HCT116 (cell line): ENCODE data around the gene SHH. TPM values are rescaled to one million over a fixed set of nuclear protein-coding genes. Genes with fewer than 3 reads are reported as not detected.

ENCODE experiments used
- ATAC-seq: fragments of 200-7000 bp; cut with Tn5 transposase; 2 replicates; pipeline ENCODE4 v1.9.1; 2020; ENCODE audit warnings: mild to moderate bottlenecking, moderate library complexity
- BruUV-seq: library from RNA; stranded (reverse); fragments of 400-500 nt; replicated peaks from 2 replicates; lab custom pipeline; 2021; lab: Mats Ljungman, UMichigan
- CTCF ChIA-PET: fragments of 300-600 bp; sonication (Branson Sonifier 250); formaldehyde crosslinking; loops from one replicate; lab custom pipeline; 2021; ENCODE audit warnings: antibody characterized with exemption; lab: Charles Lee
- POLR2A ChIA-PET: fragments of 300-600, 350-600 bp; sonication (Branson Sonifier 250); formaldehyde crosslinking; loops from one replicate; lab custom pipeline; 2021; ENCODE audit warnings: antibody characterized with exemption; lab: Charles Lee
- RAD21 ChIA-PET, 2 experiments: fragments of 300-600 bp; sonication (Branson Sonifier 250); formaldehyde crosslinking; loops; one replicate each; lab custom pipeline; 2023; ENCODE audit warnings: low total read pairs in 2 of 2; ENCODE audit not compliant: uncharacterized antibody in 2 of 2, unreplicated experiment in 2 of 2, low non-redundant PET in 1 of 2; lab: Charles Lee
- DNase-seq: peaks from one replicate; pipeline ENCODE4 v3.0.0-alpha.2; 2010; ENCODE audit warnings: low read depth, low spot score
- H2AFZ ChIP-seq: fragments of 200-600 bp; shearing (Covaris generic), sonication (generic); 2 replicates; pipeline ENCODE4 v1.6.1; 2017; ENCODE audit warnings: low read depth, mixed run types, mixed read lengths, antibody characterized with exemption, low read length; ENCODE audit not compliant: poor library complexity, severe bottlenecking
- H3K27ac ChIP-seq: 2 replicates; pipeline ENCODE4 v1.5.1; 2012; ENCODE audit warnings: low read depth, low read length
- H3K27me3 ChIP-seq: fragments of 200-600 bp; sonication (generic); 2 replicates; pipeline ENCODE4 v1.6.1; 2016; ENCODE audit warnings: mixed run types, low read length, mixed read lengths; ENCODE audit not compliant: insufficient read depth
- H3K36me3 ChIP-seq, 2 experiments: fragments of 200-500 bp in 1 of 2; fragments of 200-600 bp in 1 of 2; sonication (Bioruptor generic) in 1 of 2; sonication (generic) in 1 of 2; 2 replicates each; pipeline versions ENCODE4 v1.5.1 to v1.6.1; 2014 to 2016; ENCODE audit warnings: low read length in 2 of 2, inconsistent platforms in 1 of 2, mixed read lengths in 1 of 2, mixed run types in 1 of 2; ENCODE audit not compliant: insufficient read depth in 2 of 2, control insufficient read depth in 1 of 2
- H3K4me1 ChIP-seq, 2 experiments: fragments of 200-600 bp in 1 of 2; sonication (generic) in 1 of 2; 2 replicates each; pipeline versions ENCODE4 v1.5.1 to v1.6.1; 2012 to 2017; ENCODE audit warnings: low read length in 2 of 2, inconsistent platforms in 1 of 2, mild to moderate bottlenecking in 1 of 2, mixed read lengths in 1 of 2, mixed run types in 1 of 2, moderate library complexity in 1 of 2; ENCODE audit not compliant: insufficient read depth in 2 of 2, control insufficient read depth in 1 of 2
- H3K4me2 ChIP-seq: fragments of 200-600 bp; sonication (generic); 2 replicates; pipeline ENCODE4 v1.6.1; 2017; ENCODE audit warnings: mixed run types, low read length, mixed read lengths
- H3K4me3 ChIP-seq, 2 experiments: fragments of 200-600 bp in 1 of 2; sonication (generic) in 1 of 2; replicated peaks in 1 of 2; 2 replicates each; pipeline ENCODE4 v1.5.1; 2011 to 2016; ENCODE audit warnings: low read length in 2 of 2, control low read depth in 1 of 2, low read depth in 1 of 2, mild to moderate bottlenecking in 1 of 2, mixed read lengths in 1 of 2, mixed run types in 1 of 2
- H3K79me2 ChIP-seq: fragments of 200-600 bp; sonication (generic); 2 replicates; pipeline ENCODE4 v1.6.1; 2017; ENCODE audit warnings: mild to moderate bottlenecking, mixed run types, low read length, moderate library complexity, mixed read lengths; ENCODE audit not compliant: insufficient read depth
- H3K9ac ChIP-seq: fragments of 200-600 bp; sonication (generic); 2 replicates; pipeline ENCODE4 v1.6.1; 2016; ENCODE audit warnings: low read length, mixed read lengths
- H3K9me2 ChIP-seq: fragments of 200-600 bp; sonication (generic), shearing (Covaris generic); 2 replicates; pipeline ENCODE4 v1.6.1; 2017; ENCODE audit warnings: mixed run types, mild to moderate bottlenecking, moderate library complexity; ENCODE audit not compliant: insufficient read depth
- H3K9me3 ChIP-seq, 2 experiments: fragments of 200-500 bp in 1 of 2; fragments of 200-600 bp in 1 of 2; sonication (Bioruptor generic) in 1 of 2; sonication (generic) in 1 of 2; 2 replicates each; pipeline ENCODE4 v1.6.1; 2014 to 2017; ENCODE audit warnings: low read length in 2 of 2, mixed read lengths in 2 of 2, inconsistent platforms in 1 of 2, low read depth in 1 of 2, mild to moderate bottlenecking in 1 of 2, mixed run types in 1 of 2, moderate library complexity in 1 of 2; ENCODE audit not compliant: control insufficient read depth in 1 of 2, insufficient read depth in 1 of 2
- H4K20me1 ChIP-seq: fragments of 200-600 bp; sonication (generic), shearing (Covaris generic); 2 replicates; pipeline ENCODE4 v1.6.1; 2017; ENCODE audit warnings: mixed run types, mild to moderate bottlenecking, moderate library complexity; ENCODE audit not compliant: insufficient read depth
- ATF3 ChIP-seq: IDR thresholded peaks from 2 replicates; pipeline ENCODE4 v1.6.1; 2012
- CBX3 ChIP-seq: IDR thresholded peaks from 2 replicates; pipeline ENCODE4 v1.6.1; 2012; ENCODE audit warnings: low read depth
- CEBPB ChIP-seq: IDR thresholded peaks from 2 replicates; pipeline ENCODE4 v1.6.1; 2012; ENCODE audit warnings: low read depth
- CTCF ChIP-seq, 3 experiments: fragments of 200-600 bp in 1 of 3; sonication (generic) in 1 of 3; IDR thresholded peaks in 2 of 3; conservative IDR thresholded peaks in 1 of 3; 2 replicates each; pipeline ENCODE4 v1.5.1; 2012 to 2017; ENCODE audit warnings: low read depth in 2 of 3, low read length in 2 of 3, antibody characterized with exemption in 1 of 3, borderline replicate concordance in 1 of 3, control low read depth in 1 of 3, mild to moderate bottlenecking in 1 of 3, mixed read lengths in 1 of 3, mixed run types in 1 of 3, moderate library complexity in 1 of 3; ENCODE audit not compliant: insufficient read depth in 1 of 3
- EZH2 ChIP-seq: fragments of 200-600 bp; sonication (generic); IDR thresholded peaks from 2 replicates; pipeline ENCODE4 v1.6.1; 2017; ENCODE audit warnings: antibody characterized with exemption, mixed run types
- MAX ChIP-seq: IDR thresholded peaks from 2 replicates; pipeline ENCODE4 v1.6.1; 2012
- POLR2AphosphoS5 ChIP-seq: IDR thresholded peaks from 2 replicates; pipeline ENCODE4 v1.6.1; 2011; ENCODE audit warnings: mild to moderate bottlenecking, low read depth, low read length, moderate library complexity
- SIN3A ChIP-seq: IDR thresholded peaks from 2 replicates; pipeline ENCODE4 v1.6.1; 2012; ENCODE audit warnings: low read depth
- SP1 ChIP-seq: IDR thresholded peaks from 2 replicates; pipeline ENCODE4 v1.6.1; 2012; ENCODE audit warnings: low read depth
- SRF ChIP-seq: IDR thresholded peaks from 2 replicates; pipeline ENCODE4 v1.6.1; 2012; ENCODE audit warnings: low read depth
- YY1 ChIP-seq: IDR thresholded peaks from 2 replicates; pipeline ENCODE4 v1.6.1; 2011; ENCODE audit warnings: low read length, low read depth, moderate library complexity, mild to moderate bottlenecking; ENCODE audit not compliant: insufficient replicate concordance; ENCODE audit errors: extremely low read depth
- ZBTB33 ChIP-seq: IDR thresholded peaks from 2 replicates; pipeline ENCODE4 v1.6.1; 2011; ENCODE audit warnings: mild to moderate bottlenecking, low read length, moderate library complexity; ENCODE audit not compliant: insufficient replicate concordance; ENCODE audit errors: extremely low read depth
- ZNF274 ChIP-seq: fragments of 200-500 bp; sonication (Bioruptor generic); IDR thresholded peaks from 2 replicates; pipeline ENCODE4 v1.6.1; 2014; ENCODE audit warnings: mild to moderate bottlenecking, low read depth, low read length, inconsistent platforms
- intact Hi-C: fragments of 100-400 bp; cut with micrococcal nuclease; formaldehyde crosslinking; loops from 2 replicates; pipeline ENCODE4 v1.10.0; 2022
- total RNA-seq: library from RNA; stranded (reverse); gene quantifications from one replicate; pipeline ENCODE4 v1.2.1, GENCODE V29; 2021; ENCODE audit not compliant: unreplicated experiment

The SHH gene
- total RNA-seq, 1 experiment from 2014 or later: 0.32 TPM

GRCh38 chr7:155753446-155753965, 58.8 kb downstream of the SHH start:
- RAD21 ChIA-PET: no interaction called here
- ATAC-seq: no peak
- no peaks in the 10 kb centered on the region; the same call in 1 of the 2 replicates for H4K20me1 ChIP-seq
- no peaks in the 10 kb centered on the region for H3K27me3 ChIP-seq
- no peak overlapping the region for H3K4me2 ChIP-seq
- H3K36me3 ChIP-seq: no peaks in the 10 kb centered on the region; a peak in 1 of 4 replicates
- H3K4me3 ChIP-seq: no peak overlapping the region
- no peaks in the 10 kb centered on the region for H3K4me1 ChIP-seq
- no peak for DNase-seq
- H3K9me3 ChIP-seq: no peaks in the 10 kb centered on the region
- H3K9ac ChIP-seq: no peak overlapping the region
- TF ChIP-seq SP1 (no peak), CTCF (IDR thresholded peaks at IDR 0.05 in 2 of 3, conservative IDR thresholded peaks at IDR 0.05 in 1 of 3; ENCODE audit: borderline replicate concordance in 1 of 3, insufficient read depth in 1 of 3, low read depth in 2 of 3, low read length in 2 of 3) (no peak), SRF (no peak)
- POLR2A ChIA-PET: no interaction called here
- no peak overlapping the region for H3K27ac ChIP-seq
- no TSS peak for BruUV-seq
- H3K9me2 ChIP-seq: no peaks in the 10 kb centered on the region
- intact Hi-C loops: no loop called here
- CTCF ChIA-PET: no interaction called here
- H2AFZ ChIP-seq: no peak overlapping the region
- H3K79me2 ChIP-seq: peaks cover 91% of the 10 kb centered on the region

- ChIA-PET CTCF (no interaction called here), RAD21 (no interaction called here), POLR2A (no interaction called here)
- Histone ChIP-seq H3K9me2 (no peaks in the 10 kb centered on the region), H4K20me1 (peaks cover 3% of the 10 kb centered on the region; the same call in 1 of the 2 replicates), H3K4me3 (no peak overlapping the region), H3K4me2 (no peak overlapping the region), H2AFZ (no peak overlapping the region), H3K79me2 (peaks cover 97% of the 10 kb centered on the region), H3K4me1 (no peaks in the 10 kb centered on the region), H3K36me3 (no peaks in the 10 kb centered on the region; a peak in 1 of 4 replicates), H3K9ac (no peak overlapping the region), H3K9me3 (no peaks in the 10 kb centered on the region), H3K27me3 (no peaks in the 10 kb centered on the region), H3K27ac (no peak overlapping the region)
- ATAC-seq (no peak), DNase-seq (no peak)
- intact Hi-C loops: no loop called here
- BruUV-seq: no TSS peak
- no peak for TF ChIP-seq POLR2AphosphoS5
- TF ChIP-seq SRF: no peak
- no peak for TF ChIP-seq EZH2
- TF ChIP-seq CBX3: no peak
- TF ChIP-seq ATF3: no peak
- TF ChIP-seq SIN3A: no peak
- TF ChIP-seq MAX: no peak
- no peak for TF ChIP-seq SP1
- no peak for TF ChIP-seq ZNF274
- no peak for TF ChIP-seq YY1
- no peak for TF ChIP-seq ZBTB33
- no peak for TF ChIP-seq CEBPB
Measured at GRCh38 chr7:155752756-155753445, 59.4 kb downstream of the SHH start.
